GM11168 (cell line): ENCODE results near the gene SYTL1.

ENCODE experiments used
- in situ Hi-C: fragments of 300-500 bp; cut with MboI; formaldehyde crosslinking; loops from one replicate; pipeline ENCODE4 v1.12.0; 2022; ENCODE audit warnings: low sequenced_read_pairs; ENCODE audit not compliant: unreplicated experiment

The SYTL1 gene

GRCh38 chr1:27343639-27344025 lies 1.8 kb downstream of the SYTL1 start:
- in situ Hi-C loops = no loop called here

GRCh38 chr1:27345272-27345671 lies 3.5 kb downstream of the SYTL1 start:
- in situ Hi-C loops = no loop called here

GRCh38 chr1:27346357-27346756 lies 4.5 kb downstream of the SYTL1 start:
- in situ Hi-C loops = no loop called here

GRCh38 chr1:27346991-27347624 lies 5.3 kb downstream of the SYTL1 start:
- in situ Hi-C loops = no loop called here

GRCh38 chr1:27348861-27349783 lies 7.3 kb downstream of the SYTL1 start:
- in situ Hi-C loops = no loop called here

GRCh38 chr1:27349784-27350662 lies 8.2 kb downstream of the SYTL1 start:
- in situ Hi-C loops = no loop called here

GRCh38 chr1:27350663-27351540 lies 9.1 kb downstream of the SYTL1 start:
- in situ Hi-C loops = no loop called here

- in situ Hi-C loops = no loop called here
These were observed 9.8 kb downstream of the SYTL1 start for GRCh38 chr1:27351541-27352107.

GRCh38 chr1:27353166-27353565 lies 11.3 kb downstream of the SYTL1 start:
- in situ Hi-C loops = no loop called here

- in situ Hi-C loops = no loop called here
These were observed 11.8 kb downstream of the SYTL1 start for GRCh38 chr1:27353629-27354028.

GRCh38 chr1:27355683-27356082 lies 13.9 kb downstream of the SYTL1 start:
- in situ Hi-C loops = no loop called here

GRCh38 chr1:27356277-27356618 lies 14.4 kb downstream of the SYTL1 start:
- in situ Hi-C loops = no loop called here

GRCh38 chr1:27356619-27357280 lies 14.9 kb downstream of the SYTL1 start:
- in situ Hi-C loops = no loop called here

GRCh38 chr1:27357281-27358037 lies 15.6 kb downstream of the SYTL1 start:
- in situ Hi-C loops = no loop called here

GRCh38 chr1:27358038-27358927 lies 16.5 kb downstream of the SYTL1 start:
- in situ Hi-C loops = no loop called here

- in situ Hi-C loops = no loop called here
These were observed 17.1 kb downstream of the SYTL1 start for GRCh38 chr1:27358928-27359313.

GRCh38 chr1:27359822-27360158 lies 18.0 kb downstream of the SYTL1 start:
- in situ Hi-C loops = no loop called here
